Activated T-cell treated with anti-CD3 and anti-CD28 coated beads for 48 hours (primary cell): ENCODE results near the gene ARHGAP1.

Source experiments
- DNase-seq: peaks from one replicate; pipeline ENCODE4 v3.0.0-alpha.2; 2020; ENCODE audit warnings: low read depth

The ARHGAP1 gene

GRCh38 chr11:46700241-46701077, at the start of gene ARHGAP1, which contains the start of gene ZNF408:
ARHGAP1 (minus strand) TSS chr11:46700619; CDS start chr11:46696107, 4,512 bp downstream.
ZNF408 (plus strand) TSS chr11:46701031; CDS start chr11:46701048, 17 bp downstream.
- peak; percentile 98 for DNase-seq

- DNase-seq = no peak
Measured at GRCh38 chr11:46747150-46747549, 46.7 kb upstream of the ARHGAP1 start.

DNA sequence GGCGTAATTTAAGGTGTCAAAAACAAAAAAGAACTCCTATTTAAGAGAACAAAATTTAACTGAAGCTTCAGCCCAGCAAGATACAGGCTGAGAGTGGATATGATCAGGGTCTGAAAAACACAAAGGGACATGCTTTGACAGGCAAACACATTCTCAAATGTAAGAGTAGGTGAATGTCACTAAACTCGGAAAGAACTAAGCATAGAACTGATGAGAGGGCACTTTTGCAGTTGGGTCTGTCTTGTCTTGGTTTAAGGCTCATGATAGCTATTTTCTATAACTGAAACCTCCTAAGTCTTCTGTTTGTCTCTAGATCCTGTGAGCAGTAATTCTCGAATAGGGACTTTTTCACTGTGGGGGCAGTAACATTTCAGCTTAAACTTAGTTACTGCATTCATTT, 45.6 kb upstream of the ARHGAP1 start:
- DNase-seq = no peak

- DNase-seq = no peak
Measured at GRCh38 chr11:46745328-46745727, 44.9 kb upstream of the ARHGAP1 start.

DNA sequence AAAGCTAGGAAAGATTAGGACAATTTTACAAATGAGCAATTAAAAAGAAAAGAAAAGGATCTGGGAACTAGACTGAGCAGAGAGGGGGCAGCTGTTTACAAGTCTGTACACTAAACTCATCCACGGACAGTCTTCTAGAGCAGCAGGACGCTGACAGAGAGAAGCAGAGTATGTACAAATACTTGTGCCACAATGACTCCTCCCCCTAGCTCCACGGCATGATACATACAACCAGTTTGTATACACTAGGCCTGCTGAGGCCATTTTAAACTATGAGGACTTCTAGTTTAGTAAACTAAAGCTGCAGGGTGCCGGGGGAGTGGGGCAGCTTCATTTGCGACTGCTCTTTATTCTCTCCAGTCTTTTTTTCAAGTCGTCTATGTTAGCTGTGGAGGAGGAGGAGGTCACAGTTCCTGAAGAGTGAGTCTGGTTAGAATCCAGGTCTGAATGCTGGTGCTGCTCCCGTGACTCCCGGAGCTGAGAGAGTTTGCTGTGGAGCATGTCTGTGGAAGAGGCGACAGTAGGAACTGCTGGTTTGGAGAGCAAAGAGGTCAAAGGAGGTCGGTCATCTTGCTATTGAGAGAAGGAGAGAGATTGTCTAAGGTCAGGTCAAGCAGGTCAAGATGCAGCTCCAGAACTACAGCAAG, 43.4 kb upstream of the ARHGAP1 start:
- no peak for DNase-seq

DNA sequence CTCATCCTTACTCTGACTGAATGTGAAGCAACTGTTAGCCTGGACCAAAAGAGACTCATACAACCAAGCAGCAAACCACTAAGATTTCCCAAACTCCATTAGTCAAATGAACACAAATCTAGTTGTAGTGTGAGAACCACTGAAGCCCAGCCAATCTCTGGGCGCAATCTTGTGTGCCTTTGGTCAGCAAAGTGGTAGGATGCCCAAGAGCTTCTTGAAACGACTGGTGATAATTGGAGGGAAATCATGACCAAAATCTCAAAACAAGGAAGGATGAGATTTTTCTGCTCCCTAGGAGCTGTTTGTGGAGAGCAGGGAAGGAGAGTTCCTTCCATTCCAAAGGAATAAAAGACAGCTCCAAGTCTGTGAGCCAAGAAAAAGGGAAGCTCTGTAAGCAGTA, 42.6 kb upstream of the ARHGAP1 start:
- no peak for DNase-seq

DNA sequence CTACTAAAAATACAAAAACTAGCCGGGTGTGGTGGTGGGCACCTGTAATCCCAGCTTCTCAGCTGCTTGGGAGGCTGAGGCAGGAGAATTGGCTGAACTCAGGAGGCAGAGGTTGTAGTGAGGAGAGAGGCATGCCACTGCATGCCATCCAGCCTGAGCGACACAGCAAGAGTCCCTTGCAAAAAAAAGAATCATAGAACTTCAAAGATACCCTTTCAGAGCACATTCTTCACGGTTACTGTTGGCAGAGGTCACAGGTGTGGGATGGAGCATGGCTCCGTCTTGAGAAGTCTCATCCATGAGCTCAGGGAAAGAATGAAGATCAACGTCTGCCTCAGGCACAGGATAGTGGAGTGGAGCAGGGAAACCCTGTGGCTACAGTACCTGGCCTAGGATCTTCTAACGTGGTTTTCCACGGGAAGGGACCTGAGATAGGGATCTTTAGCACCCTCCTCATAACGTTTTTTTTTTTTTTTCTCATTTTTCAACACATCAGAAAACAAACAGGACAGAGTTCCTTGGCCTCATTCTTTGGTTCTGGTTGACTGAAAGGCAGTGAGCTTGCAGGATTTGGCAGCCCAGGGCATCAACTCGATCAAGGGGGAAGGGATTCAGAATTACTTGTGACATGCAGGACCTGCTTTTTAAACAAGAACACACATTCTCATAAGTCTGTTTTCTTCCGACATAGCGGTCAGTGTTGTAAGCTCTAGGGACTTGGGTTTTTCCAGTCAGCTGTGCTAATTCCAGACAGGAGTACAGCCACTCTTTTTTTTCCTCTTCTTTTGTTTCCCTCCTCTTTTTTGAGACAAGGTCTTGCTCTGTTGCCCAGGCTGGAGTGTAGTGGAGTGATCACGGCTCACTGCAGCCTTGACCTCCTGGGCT, 41.4 kb upstream of the ARHGAP1 start:
- no peak for DNase-seq

DNA sequence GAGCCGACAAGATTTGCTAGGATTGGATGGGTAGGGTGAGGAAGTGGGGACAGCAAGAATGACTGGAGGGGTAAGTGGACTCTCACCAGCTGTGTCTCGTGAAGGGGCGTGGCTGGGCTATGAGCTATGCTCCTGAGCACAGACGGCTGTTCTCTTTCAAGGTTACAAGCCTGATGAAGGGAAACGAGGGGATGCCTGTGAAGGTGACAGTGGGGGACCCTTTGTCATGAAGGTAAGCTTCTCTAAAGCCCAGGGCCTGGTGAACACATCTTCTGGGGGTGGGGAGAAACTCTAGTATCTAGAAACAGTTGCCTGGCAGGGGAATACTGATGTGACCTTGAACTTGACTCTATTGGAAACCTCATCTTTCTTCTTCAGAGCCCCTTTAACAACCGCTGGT, 38.5 kb upstream of the ARHGAP1 start:
- DNase-seq = no peak

GRCh38 chr11:46737699-46738098, 37.3 kb upstream of the ARHGAP1 start:
- no peak for DNase-seq

DNA sequence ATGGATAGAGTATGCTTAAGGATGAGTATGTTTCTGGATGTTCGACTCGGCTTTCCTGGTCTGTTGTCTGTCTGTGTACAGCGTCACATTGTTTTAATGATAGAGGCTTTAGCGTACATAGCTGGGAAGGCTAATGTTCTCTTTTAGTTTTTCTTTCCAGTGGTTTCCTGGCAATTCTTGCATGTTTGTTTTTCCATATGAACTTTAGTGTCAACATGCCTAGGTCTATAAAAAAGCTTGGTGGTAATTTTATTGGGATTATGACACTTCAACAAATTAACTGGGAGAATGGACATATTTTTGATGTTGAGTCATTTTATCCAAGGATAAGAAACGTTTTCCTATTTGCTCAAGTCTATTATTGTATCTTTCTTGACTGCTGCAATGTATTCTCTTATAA, 36.2 kb upstream of the ARHGAP1 start:
- no peak for DNase-seq

DNA sequence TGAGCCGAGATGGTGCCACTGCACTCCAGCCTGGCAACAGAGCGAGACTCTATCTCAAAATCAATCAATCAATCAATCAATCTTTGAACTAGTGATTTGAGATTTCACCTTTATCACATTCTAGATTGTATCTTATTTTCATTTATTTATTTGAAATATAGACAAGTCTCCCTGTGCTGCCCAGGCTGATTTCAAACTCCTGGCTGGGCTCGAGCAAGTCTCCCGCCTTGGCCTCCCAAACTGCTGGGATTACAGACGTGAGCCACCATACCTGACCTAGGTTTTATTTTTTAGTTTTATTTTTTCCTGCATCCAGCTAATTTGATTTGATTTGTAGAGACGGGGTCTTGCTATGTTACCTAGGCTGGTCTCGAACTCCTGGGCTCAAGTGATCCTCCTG, 35.7 kb upstream of the ARHGAP1 start:
- DNase-seq = no peak

DNA sequence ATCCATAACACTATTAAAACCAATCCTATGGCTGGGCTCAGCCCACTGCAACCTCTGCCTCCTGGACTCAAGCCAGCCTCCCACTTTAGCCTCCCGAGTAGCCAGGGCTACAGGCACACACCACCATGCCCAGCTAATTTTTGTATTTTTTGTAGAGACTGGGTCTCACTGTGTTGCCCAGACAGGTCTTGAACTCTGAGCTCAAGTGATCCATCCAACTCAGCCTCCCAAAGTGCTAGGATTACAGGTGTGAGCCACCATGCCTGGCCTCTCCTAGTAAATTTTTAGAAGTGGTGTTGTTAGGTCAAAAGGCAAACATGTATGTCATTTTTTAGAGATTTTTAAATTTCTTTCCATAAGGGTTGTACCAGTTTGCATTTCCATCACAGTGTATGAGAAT, 32.8 kb upstream of the ARHGAP1 start:
- DNase-seq = no peak

DNA sequence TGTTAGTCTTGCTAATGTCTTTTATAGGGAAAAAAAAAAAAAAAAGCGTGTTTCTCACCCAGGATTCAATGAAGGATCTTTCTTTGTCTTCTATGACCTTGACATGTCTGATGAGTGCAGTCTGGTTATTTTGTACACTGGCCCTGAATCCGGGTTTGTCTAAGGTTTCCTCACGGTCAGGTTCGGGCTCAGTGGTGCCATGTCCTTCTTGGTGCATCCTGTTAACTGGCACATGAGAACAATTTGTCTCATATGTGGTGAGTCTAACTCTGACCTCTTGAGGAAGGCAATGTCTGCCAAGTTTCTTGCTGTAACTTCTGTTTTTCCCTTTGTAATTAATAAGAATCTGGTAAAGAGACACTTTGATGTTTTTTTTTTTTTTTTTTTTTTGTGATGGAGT, 31.1 kb upstream of the ARHGAP1 start:
- DNase-seq = no peak

DNA sequence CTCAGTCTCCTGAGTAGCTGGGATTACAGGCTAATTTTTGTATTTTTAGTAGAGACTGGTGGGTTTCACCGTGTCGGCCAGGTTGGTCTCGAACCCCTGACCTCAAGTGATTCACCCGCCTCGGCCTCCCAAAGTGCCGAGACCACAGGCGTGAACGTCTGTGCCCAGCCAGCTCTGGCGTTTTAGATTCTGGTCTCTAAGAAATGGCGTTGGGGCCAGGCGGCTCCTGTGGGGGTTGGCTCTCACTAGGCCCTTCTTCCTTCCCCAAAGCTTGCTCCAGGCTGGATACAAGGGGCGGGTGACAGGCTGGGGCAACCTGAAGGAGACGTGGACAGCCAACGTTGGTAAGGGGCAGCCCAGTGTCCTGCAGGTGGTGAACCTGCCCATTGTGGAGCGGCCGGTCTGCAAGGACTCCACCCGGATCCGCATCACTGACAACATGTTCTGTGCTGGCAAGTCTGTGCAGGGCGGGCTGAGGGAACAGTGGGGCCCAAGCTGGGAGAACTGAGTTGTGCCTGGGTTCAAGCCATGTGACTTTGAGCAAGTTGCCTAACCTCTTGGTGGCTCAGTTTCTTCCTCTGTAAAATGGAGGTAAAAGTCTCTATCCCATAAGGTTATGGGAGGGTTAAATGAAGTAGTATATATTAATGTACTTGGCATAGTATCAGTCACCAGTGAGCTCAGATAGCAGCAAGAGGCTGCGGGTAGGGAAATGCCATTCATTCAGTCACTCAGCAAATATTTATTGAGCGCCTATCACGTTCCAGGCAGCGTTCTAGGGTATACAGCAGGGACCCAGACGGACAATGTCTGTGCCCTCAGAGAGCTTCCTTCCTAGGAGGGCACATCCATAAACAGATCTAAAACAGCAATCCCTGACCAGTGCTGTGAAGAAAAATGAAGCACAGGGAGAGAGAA, 28.9 kb upstream of the ARHGAP1 start:
- DNase-seq = no peak

DNA sequence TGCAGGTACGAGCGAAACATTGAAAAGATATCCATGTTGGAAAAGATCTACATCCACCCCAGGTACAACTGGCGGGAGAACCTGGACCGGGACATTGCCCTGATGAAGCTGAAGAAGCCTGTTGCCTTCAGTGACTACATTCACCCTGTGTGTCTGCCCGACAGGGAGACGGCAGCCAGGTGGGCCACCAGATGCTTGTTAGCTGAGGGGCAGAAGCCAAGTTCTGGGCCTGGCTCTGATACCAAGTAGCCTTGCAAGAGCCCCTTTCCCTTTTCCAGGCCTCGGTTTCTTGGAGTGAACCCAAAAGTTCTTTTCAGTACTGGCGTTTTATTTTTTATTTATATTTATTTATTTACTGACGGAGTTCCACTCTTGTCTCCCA, 28.2 kb upstream of the ARHGAP1 start:
- DNase-seq = no peak

GRCh38 chr11:46727952-46728658, 27.7 kb upstream of the ARHGAP1 start:
- DNase-seq = no peak

- DNase-seq = no peak
Measured at GRCh38 chr11:46726206-46726862, 25.9 kb upstream of the ARHGAP1 start.

- no peak for DNase-seq
Measured at GRCh38 chr11:46725338-46726205, 25.2 kb upstream of the ARHGAP1 start.

DNA sequence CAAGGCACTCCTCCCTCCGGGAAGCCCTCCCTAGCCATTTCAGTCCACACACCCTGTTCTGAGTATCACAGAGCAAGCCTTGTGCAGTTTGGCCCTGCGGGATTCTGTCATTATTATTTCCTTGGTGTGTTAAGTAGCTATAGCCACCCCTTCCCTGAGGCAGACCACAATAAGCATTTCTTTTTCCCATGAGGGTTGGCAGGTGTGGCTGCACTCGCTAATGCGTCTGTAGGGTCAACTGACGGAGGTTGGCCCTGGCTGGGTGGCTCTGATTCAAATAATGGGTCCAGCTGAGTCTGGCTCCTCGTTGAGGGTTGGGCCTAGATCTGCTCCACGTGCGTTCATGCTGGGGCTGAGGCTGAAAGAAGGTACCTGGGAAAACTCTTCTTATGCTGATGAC, 23.7 kb upstream of the ARHGAP1 start:
- no peak for DNase-seq
